HCT116 (cell line): ENCODE measurements around the gene PADI3. TPM values are rescaled to one million over a fixed set of nuclear protein-coding genes. Genes with fewer than 3 reads are reported as not detected.

Source experiments
- ATAC-seq: fragments of 200-7000 bp; cut with Tn5 transposase; 2 replicates; pipeline ENCODE4 v1.9.1; 2020; ENCODE audit warnings: mild to moderate bottlenecking, moderate library complexity
- BruUV-seq: library from RNA; stranded (reverse); fragments of 400-500 nt; replicated peaks from 2 replicates; lab custom pipeline; 2021; lab: Mats Ljungman, UMichigan
- CTCF ChIA-PET: fragments of 300-600 bp; sonication (Branson Sonifier 250); formaldehyde crosslinking; loops from one replicate; lab custom pipeline; 2021; ENCODE audit warnings: antibody characterized with exemption; lab: Charles Lee
- POLR2A ChIA-PET: fragments of 300-600, 350-600 bp; sonication (Branson Sonifier 250); formaldehyde crosslinking; loops from one replicate; lab custom pipeline; 2021; ENCODE audit warnings: antibody characterized with exemption; lab: Charles Lee
- RAD21 ChIA-PET, 2 experiments: fragments of 300-600 bp; sonication (Branson Sonifier 250); formaldehyde crosslinking; loops; one replicate each; lab custom pipeline; 2023; ENCODE audit warnings: low total read pairs in 2 of 2; ENCODE audit not compliant: uncharacterized antibody in 2 of 2, unreplicated experiment in 2 of 2, low non-redundant PET in 1 of 2; lab: Charles Lee
- DNase-seq: peaks from one replicate; pipeline ENCODE4 v3.0.0-alpha.2; 2010; ENCODE audit warnings: low read depth, low spot score
- H2AFZ ChIP-seq: fragments of 200-600 bp; shearing (Covaris generic), sonication (generic); 2 replicates; pipeline ENCODE4 v1.6.1; 2017; ENCODE audit warnings: low read depth, mixed run types, mixed read lengths, antibody characterized with exemption, low read length; ENCODE audit not compliant: poor library complexity, severe bottlenecking
- H3K27ac ChIP-seq: 2 replicates; pipeline ENCODE4 v1.5.1; 2012; ENCODE audit warnings: low read depth, low read length
- H3K27me3 ChIP-seq: fragments of 200-600 bp; sonication (generic); 2 replicates; pipeline ENCODE4 v1.6.1; 2016; ENCODE audit warnings: mixed run types, low read length, mixed read lengths; ENCODE audit not compliant: insufficient read depth
- H3K36me3 ChIP-seq, 2 experiments: fragments of 200-500 bp in 1 of 2; fragments of 200-600 bp in 1 of 2; sonication (Bioruptor generic) in 1 of 2; sonication (generic) in 1 of 2; 2 replicates each; pipeline versions ENCODE4 v1.5.1 to v1.6.1; 2014 to 2016; ENCODE audit warnings: low read length in 2 of 2, inconsistent platforms in 1 of 2, mixed read lengths in 1 of 2, mixed run types in 1 of 2; ENCODE audit not compliant: insufficient read depth in 2 of 2, control insufficient read depth in 1 of 2
- H3K4me1 ChIP-seq, 2 experiments: fragments of 200-600 bp in 1 of 2; sonication (generic) in 1 of 2; 2 replicates each; pipeline versions ENCODE4 v1.5.1 to v1.6.1; 2012 to 2017; ENCODE audit warnings: low read length in 2 of 2, inconsistent platforms in 1 of 2, mild to moderate bottlenecking in 1 of 2, mixed read lengths in 1 of 2, mixed run types in 1 of 2, moderate library complexity in 1 of 2; ENCODE audit not compliant: insufficient read depth in 2 of 2, control insufficient read depth in 1 of 2
- H3K4me2 ChIP-seq: fragments of 200-600 bp; sonication (generic); 2 replicates; pipeline ENCODE4 v1.6.1; 2017; ENCODE audit warnings: mixed run types, low read length, mixed read lengths
- H3K4me3 ChIP-seq, 2 experiments: fragments of 200-600 bp in 1 of 2; sonication (generic) in 1 of 2; replicated peaks in 1 of 2; 2 replicates each; pipeline ENCODE4 v1.5.1; 2011 to 2016; ENCODE audit warnings: low read length in 2 of 2, control low read depth in 1 of 2, low read depth in 1 of 2, mild to moderate bottlenecking in 1 of 2, mixed read lengths in 1 of 2, mixed run types in 1 of 2
- H3K79me2 ChIP-seq: fragments of 200-600 bp; sonication (generic); 2 replicates; pipeline ENCODE4 v1.6.1; 2017; ENCODE audit warnings: mild to moderate bottlenecking, mixed run types, low read length, moderate library complexity, mixed read lengths; ENCODE audit not compliant: insufficient read depth
- H3K9ac ChIP-seq: fragments of 200-600 bp; sonication (generic); 2 replicates; pipeline ENCODE4 v1.6.1; 2016; ENCODE audit warnings: low read length, mixed read lengths
- H3K9me2 ChIP-seq: fragments of 200-600 bp; sonication (generic), shearing (Covaris generic); 2 replicates; pipeline ENCODE4 v1.6.1; 2017; ENCODE audit warnings: mixed run types, mild to moderate bottlenecking, moderate library complexity; ENCODE audit not compliant: insufficient read depth
- H3K9me3 ChIP-seq, 2 experiments: fragments of 200-500 bp in 1 of 2; fragments of 200-600 bp in 1 of 2; sonication (Bioruptor generic) in 1 of 2; sonication (generic) in 1 of 2; 2 replicates each; pipeline ENCODE4 v1.6.1; 2014 to 2017; ENCODE audit warnings: low read length in 2 of 2, mixed read lengths in 2 of 2, inconsistent platforms in 1 of 2, low read depth in 1 of 2, mild to moderate bottlenecking in 1 of 2, mixed run types in 1 of 2, moderate library complexity in 1 of 2; ENCODE audit not compliant: control insufficient read depth in 1 of 2, insufficient read depth in 1 of 2
- H4K20me1 ChIP-seq: fragments of 200-600 bp; sonication (generic), shearing (Covaris generic); 2 replicates; pipeline ENCODE4 v1.6.1; 2017; ENCODE audit warnings: mixed run types, mild to moderate bottlenecking, moderate library complexity; ENCODE audit not compliant: insufficient read depth
- CBX3 ChIP-seq: IDR thresholded peaks from 2 replicates; pipeline ENCODE4 v1.6.1; 2012; ENCODE audit warnings: low read depth
- CEBPB ChIP-seq: IDR thresholded peaks from 2 replicates; pipeline ENCODE4 v1.6.1; 2012; ENCODE audit warnings: low read depth
- EGR1 ChIP-seq: IDR thresholded peaks from 2 replicates; pipeline ENCODE4 v1.6.1; 2012; ENCODE audit warnings: low read depth
- ELF1 ChIP-seq: IDR thresholded peaks from 2 replicates; pipeline ENCODE4 v1.6.1; 2012; ENCODE audit warnings: low read depth, borderline replicate concordance
- EZH2 ChIP-seq: fragments of 200-600 bp; sonication (generic); IDR thresholded peaks from 2 replicates; pipeline ENCODE4 v1.6.1; 2017; ENCODE audit warnings: antibody characterized with exemption, mixed run types
- FOSL1 ChIP-seq: IDR thresholded peaks from 2 replicates; pipeline ENCODE4 v1.6.1; 2012; ENCODE audit warnings: low read depth
- JUND ChIP-seq: IDR thresholded peaks from 2 replicates; pipeline ENCODE4 v1.6.1; 2012
- POLR2A ChIP-seq: IDR thresholded peaks from 2 replicates; pipeline ENCODE4 v1.7.0; 2011; ENCODE audit warnings: borderline replicate concordance; ENCODE audit not compliant: insufficient read depth, insufficient read length; ENCODE audit errors: extremely low read depth
- POLR2AphosphoS5 ChIP-seq: IDR thresholded peaks from 2 replicates; pipeline ENCODE4 v1.6.1; 2011; ENCODE audit warnings: mild to moderate bottlenecking, low read depth, low read length, moderate library complexity
- RAD21 ChIP-seq: IDR thresholded peaks from 2 replicates; pipeline ENCODE4 v1.6.1; 2012; ENCODE audit warnings: low read depth, mild to moderate bottlenecking
- SIN3A ChIP-seq: IDR thresholded peaks from 2 replicates; pipeline ENCODE4 v1.6.1; 2012; ENCODE audit warnings: low read depth
- SP1 ChIP-seq: IDR thresholded peaks from 2 replicates; pipeline ENCODE4 v1.6.1; 2012; ENCODE audit warnings: low read depth
- SRF ChIP-seq: IDR thresholded peaks from 2 replicates; pipeline ENCODE4 v1.6.1; 2012; ENCODE audit warnings: low read depth
- ZFX ChIP-seq: fragments of 450-650 bp; IDR thresholded peaks from 2 replicates; pipeline ENCODE4 v1.6.1; 2017
- ZNF274 ChIP-seq: fragments of 200-500 bp; sonication (Bioruptor generic); IDR thresholded peaks from 2 replicates; pipeline ENCODE4 v1.6.1; 2014; ENCODE audit warnings: mild to moderate bottlenecking, low read depth, low read length, inconsistent platforms
- intact Hi-C: fragments of 100-400 bp; cut with micrococcal nuclease; formaldehyde crosslinking; loops from 2 replicates; pipeline ENCODE4 v1.10.0; 2022
- total RNA-seq: library from RNA; stranded (reverse); gene quantifications from one replicate; pipeline ENCODE4 v1.2.1, GENCODE V29; 2021; ENCODE audit not compliant: unreplicated experiment
- TF ChIP-seq, protein P1 (sequence below): IDR thresholded peaks from 2 replicates; pipeline ENCODE4 v1.6.1; 2012; ENCODE audit warnings: low read depth
- TF ChIP-seq, protein P2 (sequence below), 3 experiments: fragments of 200-600 bp in 1 of 3; sonication (generic) in 1 of 3; IDR thresholded peaks in 2 of 3; conservative IDR thresholded peaks in 1 of 3; 2 replicates each; pipeline ENCODE4 v1.5.1; 2012 to 2017; ENCODE audit warnings: low read depth in 2 of 3, low read length in 2 of 3, antibody characterized with exemption in 1 of 3, borderline replicate concordance in 1 of 3, control low read depth in 1 of 3, mild to moderate bottlenecking in 1 of 3, mixed read lengths in 1 of 3, mixed run types in 1 of 3, moderate library complexity in 1 of 3; ENCODE audit not compliant: insufficient read depth in 1 of 3

PADI3 gene
- total RNA-seq, 1 experiment from 2014 or later = 0.93 TPM

DNA sequence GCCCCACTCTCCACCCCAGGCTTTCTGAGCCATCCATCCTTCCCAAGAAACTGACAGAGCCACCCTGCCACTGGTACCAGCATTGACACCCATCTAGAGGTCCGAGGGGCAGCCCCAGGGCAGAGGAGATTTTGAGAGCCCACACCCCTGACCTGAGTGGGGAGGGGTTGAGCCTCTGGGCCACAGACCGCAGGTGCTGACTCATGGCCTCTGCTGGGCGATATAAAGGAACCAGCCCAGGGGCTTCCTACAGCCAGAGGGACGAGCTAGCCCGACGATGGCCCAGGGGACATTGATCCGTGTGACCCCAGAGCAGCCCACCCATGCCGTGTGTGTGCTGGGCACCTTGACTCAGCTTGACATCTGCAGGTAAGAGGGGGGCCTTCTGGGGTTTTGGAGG lies 59.0 kb downstream of the PADI3 start, which contains the start of gene PADI4:
Gene PADI4 (plus strand): TSS at position 252 of the 400 bp plus-strand sequence. CDS start 26 bp downstream, at position 278.
- Histone ChIP-seq H3K4me3 (no peak within 1 kb of the TSS), H3K79me2 (no peaks in the 10 kb centered on the region), H3K9ac (no peak within 1 kb of the TSS), H3K9me3 (no peaks in the 10 kb centered on the region), H3K27me3 (no peaks in the 10 kb centered on the region), H3K36me3 (no peaks in the 10 kb centered on the region), H3K9me2 (no peaks in the 10 kb centered on the region), H3K27ac (no peak within 1 kb of the TSS), H4K20me1 (no peaks in the 10 kb centered on the region), H3K4me1 (no peaks in the 10 kb centered on the region)
- ChIA-PET POLR2A (no interaction called here), CTCF (interaction anchor here (0.5 kb wide), 1 partner anchor 36 kb away, joined by 4 read pairs; no protein-coding TSS in a partner anchor), RAD21 (no interaction called here)
- no TSS peak for BruUV-seq
- intact Hi-C loops = no loop called here
- ATAC-seq (no peak), DNase-seq (no peak)
- no peak for TF ChIP-seq JUND
- TF ChIP-seq POLR2AphosphoS5 = no peak
- TF ChIP-seq ZFX = no peak
- no peak for TF ChIP-seq RAD21
- TF ChIP-seq ZNF274 = no peak
- TF ChIP-seq CEBPB = no peak
- TF ChIP-seq POLR2A = no peak
- no peak for TF ChIP-seq SP1
- TF ChIP-seq EZH2 = no peak
- no peak for TF ChIP-seq SRF
- TF ChIP-seq CBX3 = no peak
- TF ChIP-seq, all 23 proteins: peak for 0
- no peak within 1 kb of the TSS for H2AFZ ChIP-seq
- no peak within 1 kb of the TSS for H3K4me2 ChIP-seq

DNA sequence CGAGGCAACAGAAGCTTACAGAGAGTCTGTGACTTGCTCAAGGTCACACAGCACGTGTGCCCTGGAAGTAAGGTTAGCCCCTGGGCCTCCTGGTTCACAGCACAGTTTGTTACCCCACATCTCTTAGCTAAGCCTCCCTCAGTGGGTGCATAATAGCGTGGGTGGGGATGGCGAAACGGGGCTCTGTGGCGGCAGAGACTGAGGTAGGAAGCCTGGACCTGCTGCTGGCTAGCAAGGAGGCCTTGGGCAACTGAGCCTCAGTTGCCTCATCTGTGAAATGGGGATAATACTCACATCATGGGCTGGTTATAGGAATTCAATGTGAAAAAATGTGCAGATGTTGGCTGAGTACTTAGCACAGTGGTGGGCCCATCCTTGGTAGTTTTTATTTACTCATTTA lies 59.7 kb downstream of the PADI3 start:
- ChIA-PET CTCF (interaction anchor here (0.5 kb wide), 1 partner anchor 37 kb away, joined by 4 read pairs; no protein-coding TSS in a partner anchor), POLR2A (no interaction called here), RAD21 (no interaction called here)
- Histone ChIP-seq H3K4me3 (no peak overlapping the region), H3K4me2 (no peak overlapping the region), H2AFZ (no peak overlapping the region), H3K79me2 (no peaks in the 10 kb centered on the region), H3K27me3 (no peaks in the 10 kb centered on the region), H4K20me1 (no peaks in the 10 kb centered on the region), H3K4me1 (no peaks in the 10 kb centered on the region), H3K9me3 (no peaks in the 10 kb centered on the region), H3K36me3 (no peaks in the 10 kb centered on the region), H3K9ac (no peak overlapping the region), H3K9me2 (no peaks in the 10 kb centered on the region), H3K27ac (no peak overlapping the region)
- no peak for DNase-seq
- ATAC-seq = no peak
- intact Hi-C loops = no loop called here
- no TSS peak for BruUV-seq
- no peak for TF ChIP-seq EGR1
- TF ChIP-seq POLR2AphosphoS5 = no peak
- TF ChIP-seq SP1 = no peak
- TF ChIP-seq, protein P1, sequence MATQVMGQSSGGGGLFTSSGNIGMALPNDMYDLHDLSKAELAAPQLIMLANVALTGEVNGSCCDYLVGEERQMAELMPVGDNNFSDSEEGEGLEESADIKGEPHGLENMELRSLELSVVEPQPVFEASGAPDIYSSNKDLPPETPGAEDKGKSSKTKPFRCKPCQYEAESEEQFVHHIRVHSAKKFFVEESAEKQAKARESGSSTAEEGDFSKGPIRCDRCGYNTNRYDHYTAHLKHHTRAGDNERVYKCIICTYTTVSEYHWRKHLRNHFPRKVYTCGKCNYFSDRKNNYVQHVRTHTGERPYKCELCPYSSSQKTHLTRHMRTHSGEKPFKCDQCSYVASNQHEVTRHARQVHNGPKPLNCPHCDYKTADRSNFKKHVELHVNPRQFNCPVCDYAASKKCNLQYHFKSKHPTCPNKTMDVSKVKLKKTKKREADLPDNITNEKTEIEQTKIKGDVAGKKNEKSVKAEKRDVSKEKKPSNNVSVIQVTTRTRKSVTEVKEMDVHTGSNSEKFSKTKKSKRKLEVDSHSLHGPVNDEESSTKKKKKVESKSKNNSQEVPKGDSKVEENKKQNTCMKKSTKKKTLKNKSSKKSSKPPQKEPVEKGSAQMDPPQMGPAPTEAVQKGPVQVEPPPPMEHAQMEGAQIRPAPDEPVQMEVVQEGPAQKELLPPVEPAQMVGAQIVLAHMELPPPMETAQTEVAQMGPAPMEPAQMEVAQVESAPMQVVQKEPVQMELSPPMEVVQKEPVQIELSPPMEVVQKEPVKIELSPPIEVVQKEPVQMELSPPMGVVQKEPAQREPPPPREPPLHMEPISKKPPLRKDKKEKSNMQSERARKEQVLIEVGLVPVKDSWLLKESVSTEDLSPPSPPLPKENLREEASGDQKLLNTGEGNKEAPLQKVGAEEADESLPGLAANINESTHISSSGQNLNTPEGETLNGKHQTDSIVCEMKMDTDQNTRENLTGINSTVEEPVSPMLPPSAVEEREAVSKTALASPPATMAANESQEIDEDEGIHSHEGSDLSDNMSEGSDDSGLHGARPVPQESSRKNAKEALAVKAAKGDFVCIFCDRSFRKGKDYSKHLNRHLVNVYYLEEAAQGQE = no peak
- TF ChIP-seq ZFX = no peak
- no peak for TF ChIP-seq SIN3A
- no peak for TF ChIP-seq ZNF274
- TF ChIP-seq JUND = no peak
- no peak for TF ChIP-seq FOSL1
- no peak for TF ChIP-seq CEBPB
- no peak for TF ChIP-seq SRF
- no peak for TF ChIP-seq POLR2A
- no peak for TF ChIP-seq ELF1
- TF ChIP-seq, protein P2, sequence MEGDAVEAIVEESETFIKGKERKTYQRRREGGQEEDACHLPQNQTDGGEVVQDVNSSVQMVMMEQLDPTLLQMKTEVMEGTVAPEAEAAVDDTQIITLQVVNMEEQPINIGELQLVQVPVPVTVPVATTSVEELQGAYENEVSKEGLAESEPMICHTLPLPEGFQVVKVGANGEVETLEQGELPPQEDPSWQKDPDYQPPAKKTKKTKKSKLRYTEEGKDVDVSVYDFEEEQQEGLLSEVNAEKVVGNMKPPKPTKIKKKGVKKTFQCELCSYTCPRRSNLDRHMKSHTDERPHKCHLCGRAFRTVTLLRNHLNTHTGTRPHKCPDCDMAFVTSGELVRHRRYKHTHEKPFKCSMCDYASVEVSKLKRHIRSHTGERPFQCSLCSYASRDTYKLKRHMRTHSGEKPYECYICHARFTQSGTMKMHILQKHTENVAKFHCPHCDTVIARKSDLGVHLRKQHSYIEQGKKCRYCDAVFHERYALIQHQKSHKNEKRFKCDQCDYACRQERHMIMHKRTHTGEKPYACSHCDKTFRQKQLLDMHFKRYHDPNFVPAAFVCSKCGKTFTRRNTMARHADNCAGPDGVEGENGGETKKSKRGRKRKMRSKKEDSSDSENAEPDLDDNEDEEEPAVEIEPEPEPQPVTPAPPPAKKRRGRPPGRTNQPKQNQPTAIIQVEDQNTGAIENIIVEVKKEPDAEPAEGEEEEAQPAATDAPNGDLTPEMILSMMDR (IDR thresholded peaks at IDR 0.05 in 2 of 3, conservative IDR thresholded peaks at IDR 0.05 in 1 of 3; ENCODE audit: borderline replicate concordance in 1 of 3, insufficient read depth in 1 of 3, low read depth in 2 of 3, low read length in 2 of 3) = no peak
